ENCODE results near the gene IQCE.
"Not testable (repeated sequence)": the region's sequence is repeated elsewhere in the genome, so short reads cannot be mapped to it uniquely, and the experiment has no call there.

The IQCE gene

GRCh38 chr7:2585446-2585845, 26.7 kb downstream of the IQCE start:
- no peak overlapping the region for H3K4me3 ChIP-seq (ENCODE audit: low read length)
- TF ChIP-seq ZNF274 (IDR thresholded peaks at IDR 0.05; ENCODE audit: low read depth, low read length): no peak

- no peak overlapping the region for H3K4me3 ChIP-seq (ENCODE audit: low read length)
- TF ChIP-seq ZNF274 (IDR thresholded peaks at IDR 0.05; ENCODE audit: low read depth, low read length): no peak
Observed at GRCh38 chr7:2586326-2587020, 27.7 kb downstream of the IQCE start.

GRCh38 chr7:2587134-2587533, 28.4 kb downstream of the IQCE start:
- TF ChIP-seq ZNF274 (IDR thresholded peaks at IDR 0.05; ENCODE audit: low read depth, low read length): no peak
- H3K4me3 ChIP-seq (ENCODE audit: low read length): no peak overlapping the region

GRCh38 chr7:2587778-2588177, 29.0 kb downstream of the IQCE start:
- H3K4me3 ChIP-seq (ENCODE audit: low read length): no peak overlapping the region
- no peak for TF ChIP-seq ZNF274 (IDR thresholded peaks at IDR 0.05; ENCODE audit: low read depth, low read length)

- TF ChIP-seq ZNF274 (IDR thresholded peaks at IDR 0.05; ENCODE audit: low read depth, low read length): no peak
- no peak overlapping the region for H3K4me3 ChIP-seq (ENCODE audit: low read length)
Observed at GRCh38 chr7:2589341-2589740, 30.6 kb downstream of the IQCE start.

- H3K4me3 ChIP-seq (ENCODE audit: low read length): not testable (repeated sequence)
Observed at GRCh38 chr7:2589941-2590340, 31.2 kb downstream of the IQCE start.

GRCh38 chr7:2592375-2592865, 33.6 kb downstream of the IQCE start:
- no peak overlapping the region for H3K4me3 ChIP-seq (ENCODE audit: low read length)
- no peak for TF ChIP-seq ZNF274 (IDR thresholded peaks at IDR 0.05; ENCODE audit: low read depth, low read length)

GRCh38 chr7:2593036-2593727, 34.4 kb downstream of the IQCE start:
- no peak overlapping the region for H3K4me3 ChIP-seq (ENCODE audit: low read length)
- TF ChIP-seq ZNF274 (IDR thresholded peaks at IDR 0.05; ENCODE audit: low read depth, low read length): no peak

- H3K4me3 ChIP-seq (ENCODE audit: low read length): no peak overlapping the region
- no peak for TF ChIP-seq ZNF274 (IDR thresholded peaks at IDR 0.05; ENCODE audit: low read depth, low read length)
Observed at GRCh38 chr7:2594599-2594998, 35.8 kb downstream of the IQCE start.

- no peak overlapping the region for H3K4me3 ChIP-seq (ENCODE audit: low read length)
- no peak for TF ChIP-seq ZNF274 (IDR thresholded peaks at IDR 0.05; ENCODE audit: low read depth, low read length)
Observed at GRCh38 chr7:2595258-2595860, 36.6 kb downstream of the IQCE start.

GRCh38 chr7:2596464-2597272, 37.9 kb downstream of the IQCE start:
- no peak for TF ChIP-seq ZNF274 (IDR thresholded peaks at IDR 0.05; ENCODE audit: low read depth, low read length)
- no peak overlapping the region for H3K4me3 ChIP-seq (ENCODE audit: low read length)

- TF ChIP-seq ZNF274 (IDR thresholded peaks at IDR 0.05; ENCODE audit: low read depth, low read length): no peak
- H3K4me3 ChIP-seq (ENCODE audit: low read length): no peak overlapping the region
Observed at GRCh38 chr7:2597273-2597640, 38.5 kb downstream of the IQCE start.

GRCh38 chr7:2598154-2598823, 39.5 kb downstream of the IQCE start:
- no peak for TF ChIP-seq ZNF274 (IDR thresholded peaks at IDR 0.05; ENCODE audit: low read depth, low read length)
- no peak overlapping the region for H3K4me3 ChIP-seq (ENCODE audit: low read length)

- H3K4me3 ChIP-seq (ENCODE audit: low read length): no peak overlapping the region
Observed at GRCh38 chr7:2601065-2601464, 42.3 kb downstream of the IQCE start.

More at GRCh38 chr7:2601065-2601464, 42.3 kb downstream of the IQCE start:
- no peak for TF ChIP-seq ZNF274 (IDR thresholded peaks at IDR 0.05; ENCODE audit: low read depth, low read length)

Measured in GM08714 (cell line).